H1 (cell line): ENCODE results near the gene SPCS3. TPM values are rescaled to one million over a fixed set of nuclear protein-coding genes. Genes with fewer than 3 reads are reported as not detected.

ENCODE experiments used
- polyA plus RNA-seq, 7 experiments: library from polyadenylated mRNA; depleted of rRNA in 3 of 7; stranded (reverse) in 5 of 7; unstranded in 2 of 7; fragments of >200 nt in 5 of 7; fragments of 200-250 nt in 2 of 7; gene quantifications; 1 replicate in 5 of 7; 2 replicates in 1 of 7; 4 replicates in 1 of 7; pipeline versions ENCODE4 v1.2.1 to v1.2.3, GENCODE V29; 2011 to 2013; ENCODE audit warnings: missing spikeins in 2 of 7, mixed read lengths in 2 of 7
- total RNA-seq: library from RNA; stranded (reverse); fragmentation: NEBNext Ultra II Directional; extraction: Animal tissue kit (Norgen Biotek cat#: 25700); gene quantifications from 2 replicates; pipeline ENCODE4 v1.2.1, GENCODE V29; 2021
- TF ChIP-seq, protein P1 (sequence below): fragments of 300-600 bp; sonication (generic); IDR thresholded peaks from 2 replicates; pipeline ENCODE4 v1.7.1; 2012; ENCODE audit warnings: low read length, moderate library complexity, mild to moderate bottlenecking, inconsistent platforms; ENCODE audit not compliant: insufficient replicate concordance

Gene SPCS3
- total and polyA plus RNA-seq, 2 of the 8 experiments (the other 6 are each of a cell fraction or from before 2014, with no cell fraction given), result 18.4 to 117 TPM

DNA sequence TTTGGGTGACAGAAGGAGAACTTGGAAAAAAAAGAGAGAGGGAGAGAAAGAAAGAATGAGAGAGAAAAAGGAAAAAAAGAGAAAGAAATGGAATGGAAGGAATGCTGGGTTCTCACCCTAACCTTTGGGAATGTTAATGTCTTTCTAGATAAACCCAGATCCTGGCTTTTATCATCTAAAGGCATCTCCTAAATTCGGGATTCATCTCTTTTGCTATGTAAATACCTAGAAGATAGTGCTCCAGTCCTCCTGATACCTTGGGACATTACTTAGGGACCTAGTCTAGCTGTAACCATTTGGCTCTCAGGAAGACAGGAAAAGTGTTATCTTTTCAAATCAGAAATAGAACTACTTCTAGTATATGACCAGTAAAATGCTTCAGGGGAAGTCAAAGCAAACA is 15.8 kb upstream of the SPCS3 start (continued):
- TF ChIP-seq, protein P1, sequence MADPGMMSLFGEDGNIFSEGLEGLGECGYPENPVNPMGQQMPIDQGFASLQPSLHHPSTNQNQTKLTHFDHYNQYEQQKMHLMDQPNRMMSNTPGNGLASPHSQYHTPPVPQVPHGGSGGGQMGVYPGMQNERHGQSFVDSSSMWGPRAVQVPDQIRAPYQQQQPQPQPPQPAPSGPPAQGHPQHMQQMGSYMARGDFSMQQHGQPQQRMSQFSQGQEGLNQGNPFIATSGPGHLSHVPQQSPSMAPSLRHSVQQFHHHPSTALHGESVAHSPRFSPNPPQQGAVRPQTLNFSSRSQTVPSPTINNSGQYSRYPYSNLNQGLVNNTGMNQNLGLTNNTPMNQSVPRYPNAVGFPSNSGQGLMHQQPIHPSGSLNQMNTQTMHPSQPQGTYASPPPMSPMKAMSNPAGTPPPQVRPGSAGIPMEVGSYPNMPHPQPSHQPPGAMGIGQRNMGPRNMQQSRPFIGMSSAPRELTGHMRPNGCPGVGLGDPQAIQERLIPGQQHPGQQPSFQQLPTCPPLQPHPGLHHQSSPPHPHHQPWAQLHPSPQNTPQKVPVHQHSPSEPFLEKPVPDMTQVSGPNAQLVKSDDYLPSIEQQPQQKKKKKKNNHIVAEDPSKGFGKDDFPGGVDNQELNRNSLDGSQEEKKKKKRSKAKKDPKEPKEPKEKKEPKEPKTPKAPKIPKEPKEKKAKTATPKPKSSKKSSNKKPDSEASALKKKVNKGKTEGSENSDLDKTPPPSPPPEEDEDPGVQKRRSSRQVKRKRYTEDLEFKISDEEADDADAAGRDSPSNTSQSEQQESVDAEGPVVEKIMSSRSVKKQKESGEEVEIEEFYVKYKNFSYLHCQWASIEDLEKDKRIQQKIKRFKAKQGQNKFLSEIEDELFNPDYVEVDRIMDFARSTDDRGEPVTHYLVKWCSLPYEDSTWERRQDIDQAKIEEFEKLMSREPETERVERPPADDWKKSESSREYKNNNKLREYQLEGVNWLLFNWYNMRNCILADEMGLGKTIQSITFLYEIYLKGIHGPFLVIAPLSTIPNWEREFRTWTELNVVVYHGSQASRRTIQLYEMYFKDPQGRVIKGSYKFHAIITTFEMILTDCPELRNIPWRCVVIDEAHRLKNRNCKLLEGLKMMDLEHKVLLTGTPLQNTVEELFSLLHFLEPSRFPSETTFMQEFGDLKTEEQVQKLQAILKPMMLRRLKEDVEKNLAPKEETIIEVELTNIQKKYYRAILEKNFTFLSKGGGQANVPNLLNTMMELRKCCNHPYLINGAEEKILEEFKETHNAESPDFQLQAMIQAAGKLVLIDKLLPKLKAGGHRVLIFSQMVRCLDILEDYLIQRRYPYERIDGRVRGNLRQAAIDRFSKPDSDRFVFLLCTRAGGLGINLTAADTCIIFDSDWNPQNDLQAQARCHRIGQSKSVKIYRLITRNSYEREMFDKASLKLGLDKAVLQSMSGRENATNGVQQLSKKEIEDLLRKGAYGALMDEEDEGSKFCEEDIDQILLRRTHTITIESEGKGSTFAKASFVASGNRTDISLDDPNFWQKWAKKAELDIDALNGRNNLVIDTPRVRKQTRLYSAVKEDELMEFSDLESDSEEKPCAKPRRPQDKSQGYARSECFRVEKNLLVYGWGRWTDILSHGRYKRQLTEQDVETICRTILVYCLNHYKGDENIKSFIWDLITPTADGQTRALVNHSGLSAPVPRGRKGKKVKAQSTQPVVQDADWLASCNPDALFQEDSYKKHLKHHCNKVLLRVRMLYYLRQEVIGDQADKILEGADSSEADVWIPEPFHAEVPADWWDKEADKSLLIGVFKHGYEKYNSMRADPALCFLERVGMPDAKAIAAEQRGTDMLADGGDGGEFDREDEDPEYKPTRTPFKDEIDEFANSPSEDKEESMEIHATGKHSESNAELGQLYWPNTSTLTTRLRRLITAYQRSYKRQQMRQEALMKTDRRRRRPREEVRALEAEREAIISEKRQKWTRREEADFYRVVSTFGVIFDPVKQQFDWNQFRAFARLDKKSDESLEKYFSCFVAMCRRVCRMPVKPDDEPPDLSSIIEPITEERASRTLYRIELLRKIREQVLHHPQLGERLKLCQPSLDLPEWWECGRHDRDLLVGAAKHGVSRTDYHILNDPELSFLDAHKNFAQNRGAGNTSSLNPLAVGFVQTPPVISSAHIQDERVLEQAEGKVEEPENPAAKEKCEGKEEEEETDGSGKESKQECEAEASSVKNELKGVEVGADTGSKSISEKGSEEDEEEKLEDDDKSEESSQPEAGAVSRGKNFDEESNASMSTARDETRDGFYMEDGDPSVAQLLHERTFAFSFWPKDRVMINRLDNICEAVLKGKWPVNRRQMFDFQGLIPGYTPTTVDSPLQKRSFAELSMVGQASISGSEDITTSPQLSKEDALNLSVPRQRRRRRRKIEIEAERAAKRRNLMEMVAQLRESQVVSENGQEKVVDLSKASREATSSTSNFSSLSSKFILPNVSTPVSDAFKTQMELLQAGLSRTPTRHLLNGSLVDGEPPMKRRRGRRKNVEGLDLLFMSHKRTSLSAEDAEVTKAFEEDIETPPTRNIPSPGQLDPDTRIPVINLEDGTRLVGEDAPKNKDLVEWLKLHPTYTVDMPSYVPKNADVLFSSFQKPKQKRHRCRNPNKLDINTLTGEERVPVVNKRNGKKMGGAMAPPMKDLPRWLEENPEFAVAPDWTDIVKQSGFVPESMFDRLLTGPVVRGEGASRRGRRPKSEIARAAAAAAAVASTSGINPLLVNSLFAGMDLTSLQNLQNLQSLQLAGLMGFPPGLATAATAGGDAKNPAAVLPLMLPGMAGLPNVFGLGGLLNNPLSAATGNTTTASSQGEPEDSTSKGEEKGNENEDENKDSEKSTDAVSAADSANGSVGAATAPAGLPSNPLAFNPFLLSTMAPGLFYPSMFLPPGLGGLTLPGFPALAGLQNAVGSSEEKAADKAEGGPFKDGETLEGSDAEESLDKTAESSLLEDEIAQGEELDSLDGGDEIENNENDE, result no peak
- TF ChIP-seq, all 59 proteins: peak for 2
